Activated CD4-positive, alpha-beta T cell treated with anti-CD3 and anti-CD28 coated beads for 36 hours (primary cell): Measurements from ENCODE around the gene SF3B6. TPM values are rescaled to one million over a fixed set of nuclear protein-coding genes. Genes with fewer than 3 reads are reported as not detected.

ENCODE experiments used
- ATAC-seq: fragments of 200-7000 bp; cut with Tn5 transposase; one replicate; pipeline ENCODE4 v1.10.0; 2021; ENCODE audit warnings: mild to moderate bottlenecking, moderate library complexity
- CTCF ChIA-PET: fragments of 350-600 bp; sonication (Branson Sonifier 250); formaldehyde crosslinking; loops from one replicate; lab custom pipeline; 2021; ENCODE audit warnings: antibody characterized with exemption; lab: Charles Lee
- POLR2A ChIA-PET: fragments of 350-600 bp; sonication (Branson Sonifier 250); formaldehyde crosslinking; loops from one replicate; lab custom pipeline; 2021; ENCODE audit warnings: antibody characterized with exemption, inconsistent platforms; lab: Charles Lee
- DNase-seq: peaks from one replicate; pipeline ENCODE4 v3.0.0-alpha.2; 2020
- H3K27ac Mint-ChIP-seq: one replicate; pipeline ENCODE4 v1.8.0; 2021; ENCODE audit warnings: mixed read lengths
- H3K27me3 Mint-ChIP-seq: one replicate; pipeline ENCODE4 v1.8.0; 2021; ENCODE audit warnings: mixed read lengths
- H3K36me3 Mint-ChIP-seq: one replicate; pipeline ENCODE4 v1.8.0; 2021; ENCODE audit warnings: low read depth, mixed read lengths
- H3K4me1 Mint-ChIP-seq: one replicate; pipeline ENCODE4 v1.8.0; 2021; ENCODE audit warnings: mixed read lengths
- H3K4me3 Mint-ChIP-seq: one replicate; pipeline ENCODE4 v1.8.0; 2021; ENCODE audit warnings: mild to moderate bottlenecking, moderate library complexity, mixed read lengths
- H3K9me3 Mint-ChIP-seq: one replicate; pipeline ENCODE4 v1.8.0; 2021; ENCODE audit warnings: low read depth, mixed read lengths
- intact Hi-C, 2 experiments: fragments of 100-400 bp; cut with DNase I in 1 of 2; cut with micrococcal nuclease in 1 of 2; formaldehyde crosslinking; loops; one replicate each; pipeline versions ENCODE4 v1.14.2 to v1.15.1; 2022 to 2024; cut with DNase I, micrococcal nuclease
- total RNA-seq, 2 experiments: library from RNA; stranded (reverse); gene quantifications; one replicate each; pipeline ENCODE4 v1.2.3, GENCODE V29; 2021

Gene SF3B6
- total RNA-seq, 2 experiments from 2014 or later, result 128 to 143 TPM

DNA sequence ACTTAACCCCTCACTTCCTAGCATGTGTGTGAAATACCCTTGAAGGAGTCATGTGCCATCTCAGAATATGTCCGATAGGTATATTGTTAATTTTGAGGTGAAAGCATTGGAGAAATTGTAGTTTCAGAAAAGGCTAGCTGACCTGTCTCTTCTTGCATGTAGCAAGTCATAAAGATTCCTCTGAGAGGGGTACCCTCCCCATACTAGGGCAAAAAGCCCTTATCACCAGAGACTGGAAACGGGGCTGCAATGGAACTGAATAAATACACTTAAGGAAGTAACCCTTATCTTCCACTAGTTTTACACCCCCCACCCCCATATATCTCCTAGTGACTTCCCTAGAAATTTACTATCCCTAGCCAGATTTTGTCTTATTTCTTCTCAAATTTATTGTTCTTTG, 1.8 kb upstream of the SF3B6 start:
- ATAC-seq (no peak), DNase-seq (no peak)
- Mint-ChIP-seq H3K27ac (peak overlapping the region; percentile 70), H3K9me3 (no peaks in the 10 kb centered on the region), H3K4me1 (peaks cover 31% of the 10 kb centered on the region), H3K27me3 (no peaks in the 10 kb centered on the region), H3K36me3 (peaks cover 11% of the 10 kb centered on the region), H3K4me3 (peak overlapping the region; percentile 99)
- intact Hi-C loops, result loop anchor here (2.0 to 10.0 kb wide), 5 partner anchors 137 to 1799 kb away; partner anchors contain the start of genes ASXL2 (in 1 of the 2), KLHL29 (in 1 of the 2), NCOA1 (in 1 of the 2) and UBXN2A (in 1 of the 2)
- CTCF ChIA-PET, result interaction anchor here (0.6 to 3.2 kb wide), 4 partner anchors 10 to 254 kb away, joined by 3 to 25 read pairs (median 6); partner anchors contain the start of gene ATAD2B
- POLR2A ChIA-PET, result interaction anchor here (2.2 kb wide), 1 partner anchor 152 kb away, joined by 33 read pairs; the partner anchor contains the start of gene ATAD2B

DNA sequence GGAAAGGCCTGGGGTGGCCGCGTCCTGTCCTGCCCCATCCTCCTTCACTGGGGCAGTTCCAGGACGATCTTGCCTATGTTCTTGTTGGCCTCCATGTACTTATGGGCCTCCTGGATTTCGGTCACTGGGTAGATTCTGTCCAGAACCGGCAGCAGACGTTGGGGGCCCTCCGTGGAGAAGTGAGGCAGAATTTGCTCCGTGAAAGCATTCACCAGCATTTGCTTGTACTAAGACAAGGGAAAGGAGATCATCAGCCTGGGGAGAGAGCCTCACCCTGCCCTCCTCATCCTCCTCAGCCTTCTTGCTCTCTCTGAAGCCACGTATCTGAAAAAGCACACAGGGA, 1.4 kb upstream of the SF3B6 start:
- Mint-ChIP-seq H3K27ac (peak overlapping the region; percentile 70), H3K36me3 (peaks cover 15% of the 10 kb centered on the region), H3K4me1 (peaks cover 35% of the 10 kb centered on the region), H3K27me3 (no peaks in the 10 kb centered on the region), H3K4me3 (peak overlapping the region; percentile 99), H3K9me3 (no peaks in the 10 kb centered on the region)
- POLR2A ChIA-PET, result interaction anchor here (2.2 kb wide), 1 partner anchor 152 kb away, joined by 33 read pairs; the partner anchor contains the start of gene ATAD2B
- CTCF ChIA-PET, result interaction anchor here (0.6 to 3.2 kb wide), 4 partner anchors 10 to 253 kb away, joined by 3 to 25 read pairs (median 4); partner anchors contain the start of gene ATAD2B
- ATAC-seq (no peak), DNase-seq (no peak)
- intact Hi-C loops, result loop anchor here (2.0 to 10.0 kb wide), 5 partner anchors 137 to 1800 kb away; partner anchors contain the start of genes ASXL2 (in 1 of the 2), KLHL29 (in 1 of the 2), NCOA1 (in 1 of the 2) and UBXN2A (in 1 of the 2)

DNA sequence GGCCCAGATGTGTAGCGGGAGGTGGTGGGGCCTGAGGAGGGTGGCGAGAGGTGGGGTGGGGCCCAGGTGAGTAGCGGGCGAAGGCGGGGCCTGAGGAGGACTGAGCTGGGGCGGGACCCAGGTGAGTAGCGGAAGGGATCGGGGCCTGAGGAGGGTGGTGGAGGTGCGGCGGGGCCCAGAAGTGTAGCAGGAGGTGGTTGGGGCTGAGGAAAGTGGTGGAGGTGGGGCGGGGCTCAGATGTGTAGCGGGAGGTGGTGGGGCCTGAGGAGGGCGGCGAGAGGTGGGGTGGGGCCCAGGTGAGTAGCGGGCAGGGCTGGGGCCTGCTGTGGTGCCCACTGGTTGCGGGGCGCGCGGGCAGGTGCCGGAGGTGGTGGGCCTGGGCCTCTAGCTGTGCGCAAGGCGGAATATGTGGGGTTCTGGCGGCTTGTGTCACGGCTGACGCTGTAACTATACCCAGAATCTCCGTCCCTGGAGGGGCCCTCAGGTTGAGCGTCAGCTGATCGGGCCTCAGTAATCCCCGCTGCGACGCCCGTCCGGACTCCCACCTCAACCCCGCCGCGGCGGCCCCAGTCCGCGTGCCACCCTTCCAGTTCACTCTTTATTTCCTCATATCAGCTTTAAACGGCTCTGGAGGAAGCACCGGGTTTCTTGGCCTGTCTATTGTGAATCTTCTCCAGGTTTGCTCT, 866 bp upstream of the SF3B6 start:
- H3K27me3 Mint-ChIP-seq, result no peaks in the 10 kb centered on the region
- H3K4me1 Mint-ChIP-seq, result peaks cover 39% of the 10 kb centered on the region
- H3K27ac Mint-ChIP-seq, result peak overlapping the region; percentile 70
- peak overlapping the region; percentile 99 for H3K4me3 Mint-ChIP-seq
- ATAC-seq, result no peak
- intact Hi-C loops, result loop anchor here (1.0 to 10.0 kb wide), 13 partner anchors 7 to 1800 kb away; partner anchors contain the start of genes ATAD2B (in 2 of the 2), UBXN2A (in 2 of the 2), WDCP (in 2 of the 2) and ASXL2 (in 1 of the 2)
- CTCF ChIA-PET, result interaction anchor here (0.5 to 3.2 kb wide), 7 partner anchors 10 to 252 kb away, joined by 3 to 25 read pairs (median 5); partner anchors contain the start of genes ATAD2B and WDCP
- no peak for DNase-seq
- peaks cover 16% of the 10 kb centered on the region for H3K36me3 Mint-ChIP-seq
- H3K9me3 Mint-ChIP-seq, result no peaks in the 10 kb centered on the region
- POLR2A ChIA-PET, result interaction anchor here (0.6 to 2.2 kb wide), 7 partner anchors 8 to 151 kb away, joined by 3 to 34 read pairs (median 5); partner anchors contain the start of genes ATAD2B, TP53I3, UBXN2A and WDCP

DNA sequence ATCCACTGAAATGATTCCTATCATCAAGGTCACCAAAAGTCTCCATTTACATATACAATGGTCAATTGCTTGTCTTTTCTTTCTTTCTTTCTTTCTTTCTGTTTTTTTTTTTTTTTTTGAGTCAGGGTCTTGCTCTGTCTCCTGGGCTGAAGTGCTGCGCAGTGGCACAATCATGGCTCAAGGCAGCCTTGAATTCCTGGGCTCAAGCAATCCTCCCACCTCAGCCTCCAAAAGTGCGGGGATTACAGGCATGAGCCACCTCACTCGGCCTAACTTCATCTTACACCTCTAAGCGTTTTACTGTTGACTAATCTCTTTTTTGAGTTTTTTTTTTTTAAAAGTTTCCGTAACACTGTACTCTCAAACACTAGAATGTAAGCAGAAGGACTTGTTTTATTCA, 867 bp downstream of the SF3B6 start:
- peak overlapping the region; percentile 99 for H3K4me3 Mint-ChIP-seq
- DNase-seq, result no peak
- no peaks in the 10 kb centered on the region for H3K27me3 Mint-ChIP-seq
- H3K9me3 Mint-ChIP-seq, result no peaks in the 10 kb centered on the region
- no peak for ATAC-seq
- H3K27ac Mint-ChIP-seq, result peak overlapping the region; percentile 99
- ChIA-PET CTCF (interaction anchor here (0.6 to 3.2 kb wide), 4 partner anchors 9 to 300 kb away, joined by 3 to 25 read pairs (median 7); partner anchors contain the start of genes ATAD2B and TP53I3), POLR2A (interaction anchor here (1.6 kb wide), 1 partner anchor 9 kb away, joined by 6 read pairs; the partner anchor contains the start of gene TP53I3)
- H3K4me1 Mint-ChIP-seq, result peaks cover 43% of the 10 kb centered on the region
- intact Hi-C loops, result loop anchor here in 1 of 2 experiments (5.0 to 10.0 kb wide), 2 partner anchors 690 to 1802 kb away; partner anchors contain the start of genes ASXL2 and KLHL29
- peaks cover 15% of the 10 kb centered on the region for H3K36me3 Mint-ChIP-seq

DNA sequence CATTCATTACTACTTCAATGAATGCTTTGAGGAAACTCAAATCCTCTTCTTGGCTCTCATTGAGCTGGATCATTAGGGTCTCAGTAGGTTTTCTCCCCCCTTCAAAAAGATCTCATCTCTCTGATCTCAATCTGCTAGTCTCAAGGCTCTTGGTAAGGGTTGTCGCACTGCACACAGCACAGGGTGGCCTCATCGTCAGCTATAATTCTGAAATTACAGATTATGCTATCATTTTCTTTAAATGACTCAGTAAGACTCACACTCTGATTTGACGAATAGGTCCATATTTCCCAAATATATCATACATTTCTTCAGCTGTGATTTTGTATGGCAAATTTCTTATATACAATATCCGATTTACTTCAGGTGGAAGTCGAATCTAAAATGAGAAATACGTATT, 2.3 kb downstream of the SF3B6 start:
- Mint-ChIP-seq H3K9me3 (no peaks in the 10 kb centered on the region), H3K4me3 (no peak overlapping the region), H3K27ac (peak overlapping the region; percentile 82), H3K4me1 (peaks cover 43% of the 10 kb centered on the region), H3K36me3 (peaks cover 19% of the 10 kb centered on the region), H3K27me3 (no peaks in the 10 kb centered on the region)
- intact Hi-C loops, result loop anchor here in 1 of 2 experiments (10.0 kb wide), 1 partner anchor 689 kb away; the partner anchor contains the start of gene KLHL29
- ChIA-PET CTCF (interaction anchor here (0.8 to 3.5 kb wide), 7 partner anchors 10 to 250 kb away, joined by 3 to 21 read pairs (median 3); partner anchors contain the start of genes ATAD2B, TP53I3 and WDCP), POLR2A (interaction anchor here (0.8 to 1.2 kb wide), 2 partner anchors 12 to 146 kb away, joined by 3 to 7 read pairs; partner anchors contain the start of gene ATAD2B)
- DNase-seq (peak; percentile 39), ATAC-seq (no peak)

DNA sequence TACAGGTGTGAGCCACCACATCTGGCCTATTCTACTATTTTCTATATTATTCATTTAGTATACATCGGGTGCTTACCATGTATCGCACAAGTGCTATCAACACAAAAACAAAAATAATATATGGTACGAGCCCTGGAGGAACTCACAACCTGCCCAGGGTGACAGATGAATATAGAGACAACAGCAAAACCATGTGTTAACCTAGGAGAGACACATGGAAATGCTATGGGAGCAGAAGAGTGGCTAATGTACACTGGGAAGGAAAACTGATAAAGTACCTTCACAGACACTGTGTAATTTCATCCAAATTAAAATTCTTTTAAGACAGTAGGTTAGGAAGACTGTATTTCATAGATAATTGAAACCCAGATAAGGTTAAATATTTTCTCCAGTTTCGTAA, 3.9 kb downstream of the SF3B6 start:
- POLR2A ChIA-PET, result no interaction called here
- Mint-ChIP-seq H3K9me3 (no peaks in the 10 kb centered on the region), H3K36me3 (peaks cover 19% of the 10 kb centered on the region), H3K27me3 (no peaks in the 10 kb centered on the region), H3K4me3 (no peak overlapping the region), H3K27ac (no peak overlapping the region), H3K4me1 (peaks cover 34% of the 10 kb centered on the region)
- ATAC-seq (no peak), DNase-seq (no peak)
- CTCF ChIA-PET, result interaction anchor here (1.0 to 3.5 kb wide), 3 partner anchors 10 to 146 kb away, joined by 3 to 21 read pairs (median 11); partner anchors contain the start of genes ATAD2B and TP53I3
- intact Hi-C loops, result loop anchor here in 1 of 2 experiments (10.0 kb wide), 1 partner anchor 687 kb away; the partner anchor contains the start of gene KLHL29

DNA sequence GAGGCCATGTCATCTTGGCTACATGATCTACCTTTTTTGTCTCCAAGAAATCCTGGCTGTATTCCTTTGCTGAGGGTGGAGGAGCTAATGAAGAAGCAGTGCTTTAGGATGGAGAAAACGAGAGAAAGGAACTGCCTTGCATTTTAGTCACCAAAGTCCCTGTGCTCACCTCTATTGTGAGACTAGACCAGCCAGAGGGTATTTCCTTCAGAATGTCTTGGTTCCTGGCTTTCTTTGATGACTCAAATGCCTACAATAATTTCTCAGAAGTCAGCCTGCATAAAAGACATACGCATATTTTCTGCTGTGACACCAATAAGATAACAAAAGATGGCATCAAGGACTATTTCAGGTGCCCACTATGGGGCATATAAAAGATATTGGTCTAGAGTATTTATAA, 10.8 kb downstream of the SF3B6 start:
- ATAC-seq (peak; percentile 70), DNase-seq (no peak)
- ChIA-PET POLR2A (no interaction called here), CTCF (interaction anchor here (0.6 kb wide), 1 partner anchor 25 kb away, joined by 3 read pairs; no protein-coding TSS in a partner anchor)
- peaks cover 9% of the 10 kb centered on the region for H3K4me1 Mint-ChIP-seq
- H3K27me3 Mint-ChIP-seq, result no peaks in the 10 kb centered on the region
- H3K9me3 Mint-ChIP-seq, result no peaks in the 10 kb centered on the region
- peaks cover 3% of the 10 kb centered on the region for H3K36me3 Mint-ChIP-seq
- H3K4me3 Mint-ChIP-seq, result no peak overlapping the region
- intact Hi-C loops, result no loop called here
- no peak overlapping the region for H3K27ac Mint-ChIP-seq

DNA sequence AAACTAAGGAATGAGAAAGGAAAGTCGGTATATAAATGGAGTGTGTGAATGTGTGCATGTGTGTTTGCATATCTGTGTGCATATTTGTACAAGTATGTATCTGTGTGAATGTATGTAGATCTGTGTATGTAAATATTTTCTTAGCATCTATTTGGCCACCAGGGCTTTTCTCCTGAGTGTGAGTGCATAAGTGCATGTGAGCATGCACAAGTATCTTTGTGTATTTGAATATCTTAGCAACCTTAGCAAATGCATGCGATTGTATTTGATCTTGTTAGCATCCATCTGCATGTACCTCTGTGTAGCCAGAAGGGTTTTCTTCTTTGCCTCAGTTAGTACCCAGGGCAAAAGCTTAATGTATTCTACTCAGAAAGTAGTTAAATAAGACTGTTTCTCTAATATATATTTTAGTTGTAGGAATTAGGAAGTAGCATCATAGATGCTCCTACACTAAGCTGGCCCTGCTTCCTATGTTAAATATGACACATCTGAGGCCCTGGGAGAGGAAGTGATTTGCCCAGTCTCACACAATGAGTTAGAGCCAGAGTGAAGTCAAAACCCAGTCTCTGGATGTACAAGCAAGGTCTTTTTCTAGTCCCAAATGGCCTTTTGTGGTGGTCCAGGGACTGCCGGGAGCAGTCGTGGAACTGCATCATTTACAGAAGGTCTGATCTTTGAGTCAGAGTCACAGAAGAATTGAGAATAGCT, 17.4 kb downstream of the SF3B6 start:
- Mint-ChIP-seq H3K4me3 (no peak overlapping the region), H3K4me1 (peaks cover 2% of the 10 kb centered on the region), H3K27me3 (peaks cover 2% of the 10 kb centered on the region), H3K9me3 (no peaks in the 10 kb centered on the region), H3K36me3 (no peaks in the 10 kb centered on the region), H3K27ac (no peak overlapping the region)
- CTCF ChIA-PET, result interaction anchor here (2.0 kb wide), 1 partner anchor 131 kb away, joined by 4 read pairs; no protein-coding TSS in a partner anchor
- intact Hi-C loops, result no loop called here
- no peak for DNase-seq
- POLR2A ChIA-PET, result interaction anchor here (0.6 kb wide), 1 partner anchor 16 kb away, joined by 4 read pairs; no protein-coding TSS in a partner anchor
- no peak for ATAC-seq

DNA sequence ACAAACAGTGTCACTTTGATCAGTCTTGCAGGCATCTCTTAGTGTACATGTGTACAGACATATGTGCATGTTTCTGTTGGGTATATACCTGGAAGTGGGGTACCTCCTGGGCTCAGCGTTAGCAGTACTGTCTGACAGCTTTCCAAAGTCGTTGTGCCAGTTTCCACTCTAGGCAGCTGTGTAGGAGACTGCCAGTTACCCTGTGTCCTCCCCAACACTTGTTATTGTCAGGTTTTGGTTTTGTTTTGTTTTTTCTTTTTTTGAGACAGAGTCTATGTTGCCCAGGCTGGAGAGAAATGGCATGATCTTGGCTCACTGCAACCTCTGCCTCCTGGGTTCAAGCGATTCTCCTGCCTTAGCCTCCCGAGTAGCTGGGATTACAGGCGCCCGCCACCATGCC, 20.4 kb downstream of the SF3B6 start:
- CTCF ChIA-PET, result no interaction called here
- no peak for ATAC-seq
- Mint-ChIP-seq H3K27ac (no peak overlapping the region), H3K36me3 (no peaks in the 10 kb centered on the region), H3K9me3 (no peaks in the 10 kb centered on the region), H3K27me3 (peaks cover 2% of the 10 kb centered on the region), H3K4me1 (peaks cover 2% of the 10 kb centered on the region), H3K4me3 (no peak overlapping the region)
- intact Hi-C loops, result no loop called here
- DNase-seq, result no peak
- POLR2A ChIA-PET, result interaction anchor here (0.6 kb wide), 1 partner anchor 127 kb away, joined by 3 read pairs; no protein-coding TSS in a partner anchor

DNA sequence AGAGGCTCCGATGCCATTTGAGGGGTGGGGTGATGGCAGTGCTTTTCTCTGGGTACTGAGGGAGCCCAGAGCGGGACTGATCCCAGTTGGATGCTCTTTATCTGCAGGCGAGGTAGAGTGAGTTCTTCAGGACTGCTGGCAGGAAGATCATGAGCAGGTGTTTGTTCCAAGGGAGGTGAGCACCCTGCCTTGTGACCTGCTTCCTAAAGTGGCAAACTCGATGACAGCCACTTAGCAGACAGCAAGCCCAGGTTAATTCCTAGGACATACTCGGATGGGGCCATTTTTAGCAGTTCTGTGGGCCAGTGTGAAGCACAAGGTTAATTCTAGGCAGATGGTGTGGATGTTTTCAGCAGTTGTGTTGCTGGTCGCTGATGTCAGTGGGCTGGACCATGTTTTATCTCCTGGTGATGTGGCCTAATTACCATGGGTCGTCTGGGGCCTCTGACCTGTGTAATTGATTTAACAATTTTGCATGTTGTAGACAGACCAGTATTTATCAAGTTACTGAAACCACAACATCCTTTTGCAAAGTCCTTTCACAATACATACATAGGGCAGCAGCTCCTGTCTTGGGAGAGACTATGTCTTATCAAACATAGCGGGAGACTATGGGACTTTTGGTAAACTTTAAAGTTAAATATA, 21.6 kb downstream of the SF3B6 start:
- ATAC-seq, result no peak
- Mint-ChIP-seq H3K4me1 (no peaks in the 10 kb centered on the region), H3K27me3 (peaks cover 2% of the 10 kb centered on the region), H3K27ac (no peak overlapping the region), H3K4me3 (no peak overlapping the region), H3K36me3 (no peaks in the 10 kb centered on the region), H3K9me3 (no peaks in the 10 kb centered on the region)
- ChIA-PET CTCF (interaction anchor here (0.7 to 1.2 kb wide), 2 partner anchors 19 to 30 kb away, joined by 3 read pairs; partner anchors contain the start of gene TP53I3), POLR2A (no interaction called here)
- no peak for DNase-seq
- intact Hi-C loops, result no loop called here
